WTC11 (cell line): ENCODE measurements around the gene MYF6.

Experiments used
- CTCF ChIP-seq: fragments of 200-600 bp; IDR thresholded peaks from 2 replicates; pipeline ENCODE4 v1.8.0; 2022; ENCODE audit warnings: antibody characterized with exemption
- ESRRA ChIP-seq: sonication (generic); formaldehyde crosslinking; IDR thresholded peaks from 2 replicates; pipeline ENCODE4 v1.8.1; 2022; ENCODE audit warnings: mild to moderate bottlenecking, missing genetic modification reagents, borderline replicate concordance
- ETV6 ChIP-seq: sonication (generic); formaldehyde crosslinking; IDR thresholded peaks from 2 replicates; pipeline ENCODE4 v1.8.1; 2022; ENCODE audit warnings: mild to moderate bottlenecking, missing genetic modification reagents
- IRF1 ChIP-seq: sonication (generic); formaldehyde crosslinking; IDR thresholded peaks from 2 replicates; pipeline ENCODE4 v1.8.0; 2023; ENCODE audit warnings: missing genetic modification reagents
- MXD4 ChIP-seq: fragments of 250-450 bp; sonication (Bioruptor Pico); IDR thresholded peaks from 2 replicates; pipeline ENCODE4 v1.8.0; 2021; ENCODE audit warnings: mild to moderate bottlenecking, moderate library complexity, borderline replicate concordance
- MYBL2 ChIP-seq: sonication (generic); formaldehyde crosslinking; IDR thresholded peaks from 2 replicates; pipeline ENCODE4 v1.8.1; 2023; ENCODE audit warnings: mild to moderate bottlenecking, moderate library complexity, missing genetic modification reagents
- SP1 ChIP-seq: sonication (generic); formaldehyde crosslinking; conservative IDR thresholded peaks from 2 replicates; pipeline ENCODE4 v1.8.1; 2022; ENCODE audit warnings: missing genetic modification reagents
- USF1 ChIP-seq: sonication (generic); formaldehyde crosslinking; IDR thresholded peaks from 2 replicates; pipeline ENCODE4 v1.8.0; 2022; ENCODE audit warnings: mild to moderate bottlenecking, missing genetic modification reagents
- ZBTB21 ChIP-seq: sonication (generic); formaldehyde crosslinking; IDR thresholded peaks from 2 replicates; pipeline ENCODE4 v1.8.1; 2023; ENCODE audit warnings: mild to moderate bottlenecking, missing genetic modification reagents, borderline replicate concordance
- TF ChIP-seq, protein P1 (sequence below): sonication (generic); formaldehyde crosslinking; conservative IDR thresholded peaks from 2 replicates; pipeline ENCODE4 v1.8.1; 2022; ENCODE audit warnings: mild to moderate bottlenecking, missing genetic modification reagents

GRCh38 chr12:80714055-80714454, 6.6 kb downstream of the MYF6 start:
- TF ChIP-seq MXD4 (CRISPR knock-in tag) = no peak
- TF ChIP-seq, protein P1, sequence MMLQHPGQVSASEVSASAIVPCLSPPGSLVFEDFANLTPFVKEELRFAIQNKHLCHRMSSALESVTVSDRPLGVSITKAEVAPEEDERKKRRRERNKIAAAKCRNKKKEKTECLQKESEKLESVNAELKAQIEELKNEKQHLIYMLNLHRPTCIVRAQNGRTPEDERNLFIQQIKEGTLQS = no peak
- TF ChIP-seq CTCF = no peak
- no peak for TF ChIP-seq ESRRA (CRISPR knock-in tag)
- no peak for TF ChIP-seq ETV6 (CRISPR knock-in tag)
- no peak for TF ChIP-seq SP1 (CRISPR knock-in tag)
- no peak for TF ChIP-seq IRF1 (CRISPR knock-in tag)
- no peak for TF ChIP-seq ZBTB21 (CRISPR knock-in tag)
- no peak for TF ChIP-seq MYBL2
- TF ChIP-seq USF1 (CRISPR knock-in tag) = no peak
